H1 (cell line): Measurements from ENCODE around the gene PARP4. TPM values are rescaled to one million over a fixed set of nuclear protein-coding genes. Genes with fewer than 3 reads are reported as not detected.
A peak's percentile ranks its signal among the peaks of the same experiment; 100 is the strongest.

Experiments
- BCL11A ChIP-seq, 2 experiments: IDR thresholded peaks; one replicate each; pipeline ENCODE4 v1.6.1; 2011; ENCODE audit warnings: low read depth in 2 of 2, low read length in 2 of 2, mild to moderate bottlenecking in 2 of 2
- CBX5 ChIP-seq: fragments of 300-800, 300-1000 bp; sonication (generic); IDR thresholded peaks from 2 replicates; pipeline ENCODE4 v1.7.1; 2016; ENCODE audit warnings: antibody characterized with exemption, low read length, low read depth
- CBX8 ChIP-seq: fragments of 300-800, 300-1000 bp; sonication (generic); IDR thresholded peaks from 2 replicates; pipeline ENCODE4 v1.7.1; 2016; ENCODE audit warnings: low read depth, low read length, borderline replicate concordance
- EGR1 ChIP-seq: IDR thresholded peaks from 2 replicates; pipeline ENCODE4 v1.6.1; 2011; ENCODE audit warnings: low read depth, low read length, borderline replicate concordance
- EP300 ChIP-seq, 2 experiments: IDR thresholded peaks; 1 replicate in 1 of 2; 2 replicates in 1 of 2; pipeline ENCODE4 v1.6.1; 2011 to 2012; ENCODE audit warnings: low read depth in 2 of 2, low read length in 2 of 2, mild to moderate bottlenecking in 2 of 2, borderline replicate concordance in 1 of 2, inconsistent platforms in 1 of 2, moderate library complexity in 1 of 2
- EZH2 ChIP-seq: fragments of 200-600 bp; sonication (generic); IDR thresholded peaks from 2 replicates; pipeline ENCODE4 v1.7.1; 2012; ENCODE audit warnings: low read depth, mild to moderate bottlenecking, moderate library complexity, low read length, inconsistent platforms; ENCODE audit not compliant: severe bottlenecking
- GABPA ChIP-seq: IDR thresholded peaks from 2 replicates; pipeline ENCODE4 v1.6.1; 2011; ENCODE audit warnings: mild to moderate bottlenecking, low read length, moderate library complexity, borderline replicate concordance; ENCODE audit not compliant: insufficient read depth
- KDM1A ChIP-seq: fragments of 200-600, 300-600 bp; sonication (generic); IDR thresholded peaks from 2 replicates; pipeline ENCODE4 v1.7.1; 2016; ENCODE audit warnings: mild to moderate bottlenecking, low read length, borderline replicate concordance
- KDM4A ChIP-seq: IDR thresholded peaks from one replicate; pipeline ENCODE4 v1.7.1; 2012; ENCODE audit warnings: low read depth, mild to moderate bottlenecking, moderate library complexity, low read length, inconsistent platforms; ENCODE audit not compliant: severe bottlenecking
- KDM5A ChIP-seq: fragments of 200-600 bp; IDR thresholded peaks from 2 replicates; pipeline ENCODE4 v1.7.1; 2012; ENCODE audit warnings: mild to moderate bottlenecking, low read length, inconsistent platforms, mixed read lengths
- MAFK ChIP-seq: IDR thresholded peaks from 2 replicates; pipeline ENCODE4 v1.6.1; 2012; ENCODE audit warnings: low read depth, mild to moderate bottlenecking, improper control_type of control experiment, low read length
- NANOG ChIP-seq: IDR thresholded peaks from 2 replicates; pipeline ENCODE4 v1.6.1; 2011; ENCODE audit warnings: low read length, low read depth, mild to moderate bottlenecking, inconsistent platforms; ENCODE audit not compliant: insufficient read depth, poor library complexity, severe bottlenecking
- NRF1 ChIP-seq: IDR thresholded peaks from 2 replicates; pipeline ENCODE4 v1.6.1; 2011; ENCODE audit warnings: mild to moderate bottlenecking, low read depth, low read length, improper control_type of control experiment
- POLR2AphosphoS5 ChIP-seq: IDR thresholded peaks from 2 replicates; pipeline ENCODE4 v1.6.1; 2011; ENCODE audit warnings: low read depth, low read length
- POU5F1 ChIP-seq: IDR thresholded peaks from 2 replicates; pipeline ENCODE4 v1.6.1; 2011; ENCODE audit warnings: low read depth, mild to moderate bottlenecking, low read length, moderate library complexity
- RBBP5 ChIP-seq: IDR thresholded peaks from 2 replicates; pipeline ENCODE4 v1.7.1; 2012; ENCODE audit warnings: low read depth, mild to moderate bottlenecking, inconsistent platforms, low read length, moderate library complexity, borderline replicate concordance
- RNF2 ChIP-seq: fragments of 200-900, 300-1000 bp; sonication (generic); IDR thresholded peaks from 2 replicates; pipeline ENCODE4 v1.7.1; 2016; ENCODE audit warnings: borderline replicate concordance, low read depth, mild to moderate bottlenecking, antibody characterized with exemption, low read length; ENCODE audit not compliant: poor library complexity, severe bottlenecking; ENCODE audit errors: missing control alignments
- RXRA ChIP-seq: IDR thresholded peaks from 2 replicates; pipeline ENCODE4 v1.6.1; 2011; ENCODE audit warnings: low read depth, mild to moderate bottlenecking, low read length, moderate library complexity; ENCODE audit not compliant: insufficient read depth
- SIN3A ChIP-seq, 2 experiments: IDR thresholded peaks in 1 of 2; conservative IDR thresholded peaks in 1 of 2; 2 replicates each; pipeline ENCODE4 v1.6.1; 2011 to 2012; ENCODE audit warnings: low read length in 2 of 2, improper control_type of control experiment in 1 of 2, low read depth in 1 of 2, mild to moderate bottlenecking in 1 of 2
- SIRT6 ChIP-seq: IDR thresholded peaks from one replicate; pipeline ENCODE4 v1.7.1; 2012; ENCODE audit warnings: low read length, inconsistent platforms
- SP1 ChIP-seq: IDR thresholded peaks from 2 replicates; pipeline ENCODE4 v1.6.1; 2011; ENCODE audit warnings: low read depth, low read length
- SRF ChIP-seq: IDR thresholded peaks from 2 replicates; pipeline ENCODE4 v1.6.1; 2011; ENCODE audit warnings: mild to moderate bottlenecking, low read depth, low read length, moderate library complexity
- TBP ChIP-seq: IDR thresholded peaks from 2 replicates; pipeline ENCODE4 v1.6.1; 2011; ENCODE audit warnings: low read depth, low read length, improper control_type of control experiment
- YY1 ChIP-seq: IDR thresholded peaks from 2 replicates; pipeline ENCODE4 v1.6.1; 2011; ENCODE audit warnings: low read depth, mild to moderate bottlenecking, low read length
- polyA plus RNA-seq, 7 experiments: library from polyadenylated mRNA; depleted of rRNA in 3 of 7; stranded (reverse) in 5 of 7; unstranded in 2 of 7; fragments of >200 nt in 5 of 7; fragments of 200-250 nt in 2 of 7; gene quantifications; 1 replicate in 5 of 7; 2 replicates in 1 of 7; 4 replicates in 1 of 7; pipeline versions ENCODE4 v1.2.1 to v1.2.3, GENCODE V29; 2011 to 2013; ENCODE audit warnings: missing spikeins in 2 of 7, mixed read lengths in 2 of 7
- total RNA-seq: library from RNA; stranded (reverse); fragmentation: NEBNext Ultra II Directional; extraction: Animal tissue kit (Norgen Biotek cat#: 25700); gene quantifications from 2 replicates; pipeline ENCODE4 v1.2.1, GENCODE V29; 2021

The PARP4 gene
- total and polyA plus RNA-seq, 2 of the 8 experiments (the other 6 are each of a cell fraction or from before 2014, with no cell fraction given): 22.2 to 40.3 TPM

- TF ChIP-seq SIRT6 (no peak), SP1 (no peak), YY1 (no peak), RNF2 (no peak), POU5F1 (no peak), KDM4A (peak; percentile 96), KDM5A (no peak), NANOG (no peak), CBX8 (no peak), CBX5 (no peak), SRF (no peak), SIN3A (conservative IDR thresholded peaks at IDR 0.05 in 1 of 2, IDR thresholded peaks at IDR 0.05 in 1 of 2; ENCODE audit: low read depth in 1 of 2, low read length in 2 of 2) (no peak; a peak in 1 of 4 replicates), EGR1 (peak; percentile 83; the same call in 1 of the 2 replicates), MAFK (no peak), POLR2AphosphoS5 (peak; percentile 80), RBBP5 (peak; percentile 92), BCL11A (IDR thresholded peaks at IDR 0.05; ENCODE audit: low read depth in 2 of 2, low read length in 2 of 2) (no peak), EZH2 (no peak), KDM1A (no peak), TBP (peak; percentile 74; the same call in 1 of the 2 replicates), RXRA (no peak), EP300 (IDR thresholded peaks at IDR 0.05; ENCODE audit: borderline replicate concordance in 1 of 2, low read depth in 2 of 2, low read length in 2 of 2) (no peak), NRF1 (no peak), GABPA (peak; percentile 82; the same call in 1 of the 2 replicates)
Measured at GRCh38 chr13:24512197-24512907, at the start of gene PARP4 (continued).
